ENCODE results near the gene NTPCR. TPM values are rescaled to one million over a fixed set of nuclear protein-coding genes. Genes with fewer than 3 reads are reported as not detected.
"Not testable (repeated sequence)": the region's sequence is repeated elsewhere in the genome, so short reads cannot be mapped to it uniquely, and the experiment has no call there.

NTPCR gene
- total RNA-seq: 52.2 TPM
- long read RNA-seq, full-length matches to known transcripts: 44 of 59 reads
- long read RNA-seq, partial matches to known transcripts: 1 of 59 reads
- long read RNA-seq, other reads (novel, unspliced or antisense): 14 of 59 reads

- intact Hi-C loops (cut with micrococcal nuclease): no loop called here
These were observed at the start of gene NTPCR for GRCh38 chr1:232950197-232951176. Gene NTPCR (plus strand): TSS chr1:232950611. CDS start chr1:232950711, 100 bp downstream.

GRCh38 chr1:232900818-232901217, 49.6 kb upstream of the NTPCR start:
- intact Hi-C loops (cut with micrococcal nuclease): no loop called here
- DNase-seq (peak; percentile 32), ATAC-seq (peak; percentile 41)

More at GRCh38 chr1:232950197-232951176, at the start of gene NTPCR:
- peak; percentile 98 for ATAC-seq
- peak; percentile 97 for DNase-seq

- DNase-seq (no peak), ATAC-seq (no peak)
- intact Hi-C loops (cut with micrococcal nuclease): no loop called here
These were observed 49.2 kb upstream of the NTPCR start for GRCh38 chr1:232901255-232901654.

GRCh38 chr1:232902774-232903350, 47.5 kb upstream of the NTPCR start:
- ATAC-seq (no peak), DNase-seq (no peak)
- intact Hi-C loops (cut with micrococcal nuclease): no loop called here

DNA sequence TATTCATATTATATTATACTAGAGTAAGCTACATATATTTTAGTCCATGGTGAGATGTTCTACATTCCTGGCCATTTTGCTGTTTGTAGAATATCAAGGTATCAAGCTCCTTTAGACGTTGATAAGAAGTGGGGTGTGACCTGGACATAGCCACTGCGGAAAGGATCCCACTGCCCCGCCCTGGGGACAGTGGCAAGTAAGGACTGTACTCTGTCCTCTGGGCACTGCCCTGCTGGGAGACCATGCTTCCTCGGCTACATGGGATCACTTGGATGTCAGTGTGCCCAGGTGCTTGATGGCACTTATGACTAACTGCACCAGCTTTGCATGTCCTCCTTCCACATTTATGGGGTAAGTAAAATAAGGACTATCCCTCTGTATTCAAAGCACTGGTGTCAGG, 46.3 kb upstream of the NTPCR start:
- DNase-seq (no peak), ATAC-seq (no peak)
- intact Hi-C loops (cut with micrococcal nuclease): no loop called here

- ATAC-seq (no peak), DNase-seq (no peak)
- intact Hi-C loops (cut with micrococcal nuclease): no loop called here
These were observed 45.8 kb upstream of the NTPCR start for GRCh38 chr1:232904566-232904965.

GRCh38 chr1:232905331-232906034, 44.9 kb upstream of the NTPCR start:
- DNase-seq: no peak
- intact Hi-C loops (cut with micrococcal nuclease): no loop called here
- no peak for ATAC-seq

DNA sequence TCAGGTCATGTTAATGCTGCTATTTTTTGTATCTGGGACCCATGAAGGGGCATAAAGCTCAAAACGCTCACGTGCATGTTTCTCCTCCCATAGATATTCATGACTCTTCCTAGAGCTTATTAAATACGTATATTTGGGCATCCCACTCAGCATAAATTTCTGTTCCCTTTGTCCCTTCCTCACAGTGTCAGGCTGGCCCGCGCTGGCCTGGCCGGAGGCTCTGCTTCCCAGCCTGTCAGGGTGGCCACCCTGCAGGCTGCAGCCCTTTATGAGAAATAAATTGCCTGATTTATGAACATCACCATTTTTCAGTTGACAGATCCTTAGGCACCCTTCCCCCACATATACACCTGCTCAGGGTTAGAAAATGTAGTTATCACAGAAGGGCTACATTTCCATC, 44.0 kb upstream of the NTPCR start:
- no peak for ATAC-seq
- intact Hi-C loops (cut with micrococcal nuclease): no loop called here
- DNase-seq: no peak

- intact Hi-C loops (cut with micrococcal nuclease): no loop called here
- no peak for ATAC-seq
- DNase-seq: no peak
These were observed 41.6 kb upstream of the NTPCR start for GRCh38 chr1:232908831-232909230.

- ATAC-seq (no peak), DNase-seq (no peak)
- intact Hi-C loops (cut with micrococcal nuclease): no loop called here
These were observed 40.7 kb upstream of the NTPCR start for GRCh38 chr1:232909752-232910151.

- ATAC-seq (no peak), DNase-seq (no peak)
- intact Hi-C loops (cut with micrococcal nuclease): no loop called here
These were observed 39.3 kb upstream of the NTPCR start for GRCh38 chr1:232911027-232911599.

DNA sequence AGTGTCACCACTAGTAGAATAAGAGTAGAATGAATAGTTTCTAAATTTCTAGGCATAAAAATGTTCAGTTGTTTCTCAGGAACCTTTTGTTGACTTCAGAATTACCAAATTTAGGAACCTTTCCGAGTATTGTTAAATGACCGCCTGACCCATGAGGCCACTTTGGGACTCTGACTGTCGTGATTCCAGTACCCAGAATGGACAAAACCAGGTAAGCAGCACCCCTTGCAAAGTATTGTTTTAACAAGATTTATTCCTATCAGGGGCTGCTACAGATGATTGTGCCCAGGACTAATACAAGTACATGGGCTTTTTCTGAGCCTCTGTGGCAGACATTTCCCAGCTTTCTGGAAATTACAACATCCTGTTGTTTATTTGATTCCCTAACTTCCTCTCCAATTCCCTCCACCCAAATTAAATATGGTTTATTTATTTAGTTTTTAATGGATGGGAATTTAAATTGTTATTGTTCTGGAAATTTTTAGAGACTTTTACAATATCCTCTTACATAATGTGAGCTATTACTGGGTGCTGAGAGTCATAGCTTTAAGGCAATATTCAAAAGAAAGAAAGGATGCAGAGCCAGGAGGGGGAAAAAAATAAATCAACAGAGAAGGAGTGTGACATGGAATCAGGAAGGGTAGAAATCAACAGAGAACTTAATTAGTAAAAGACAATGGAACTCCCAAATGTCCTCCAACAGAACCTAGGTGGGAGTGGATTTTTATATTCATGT, 37.4 kb upstream of the NTPCR start:
- peak; percentile 11 for ATAC-seq
- intact Hi-C loops (cut with micrococcal nuclease): no loop called here
- DNase-seq: no peak

DNA sequence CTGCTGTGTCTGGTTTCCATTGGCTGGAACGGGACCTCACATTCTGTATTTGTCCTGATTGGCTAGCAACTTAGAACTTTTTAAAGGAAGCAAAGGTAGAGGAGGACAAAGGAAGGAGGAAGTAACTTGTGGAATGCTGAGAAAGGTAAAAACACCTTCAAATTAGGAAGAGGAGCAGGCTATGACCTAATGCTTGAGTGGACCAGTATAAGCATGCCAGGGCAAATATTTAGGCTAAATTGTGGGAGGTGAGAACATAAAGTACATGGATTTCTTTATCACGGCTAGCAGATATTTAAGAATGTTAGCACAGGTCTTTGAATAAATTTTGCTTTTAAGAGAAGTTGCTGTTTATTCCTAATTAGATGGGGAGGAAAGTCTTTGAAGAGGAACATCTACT, 36.1 kb upstream of the NTPCR start:
- DNase-seq; ATAC-seq; intact Hi-C loops (cut with micrococcal nuclease): not testable (repeated sequence)

DNA sequence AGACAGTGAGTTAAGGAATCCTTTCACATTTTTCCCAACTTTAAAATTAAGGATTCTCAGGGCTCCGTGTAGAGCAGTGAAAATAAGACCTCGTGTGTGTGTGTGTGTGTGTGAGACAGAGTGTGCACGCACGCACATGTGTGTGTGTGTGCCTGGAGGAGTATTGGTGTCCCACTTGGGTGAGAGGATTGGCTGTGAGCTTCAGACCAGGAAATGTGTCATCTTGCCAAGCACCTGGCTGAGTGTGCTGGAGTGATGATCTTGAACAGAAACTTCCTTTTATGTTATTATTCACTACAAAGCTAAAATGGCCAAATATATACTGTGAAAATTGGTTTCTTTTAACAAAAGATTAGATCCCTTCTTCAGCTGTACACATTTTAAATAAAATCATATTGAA, 35.2 kb upstream of the NTPCR start:
- ATAC-seq (no peak), DNase-seq (no peak)
- intact Hi-C loops (cut with micrococcal nuclease): no loop called here

DNA sequence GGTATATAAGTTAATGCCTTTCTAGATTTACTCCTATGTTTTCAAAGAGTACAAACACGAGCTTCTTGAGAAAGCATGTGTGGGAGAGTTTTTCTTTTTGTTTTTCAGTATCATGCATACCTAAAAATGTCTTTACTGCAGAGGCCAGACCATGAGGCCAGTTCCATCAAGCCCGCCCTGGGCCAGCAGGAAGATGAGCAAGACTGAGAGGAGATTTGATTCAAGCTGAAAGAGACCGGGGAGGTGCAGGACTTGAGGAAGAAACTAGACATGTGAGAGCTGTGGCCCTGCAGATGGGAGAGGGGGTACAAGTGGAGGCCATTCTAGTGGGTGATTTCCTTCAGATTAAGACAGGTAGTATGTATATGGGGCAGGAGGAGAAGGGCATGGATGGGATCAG, 33.4 kb upstream of the NTPCR start:
- no peak for ATAC-seq
- DNase-seq: no peak
- intact Hi-C loops (cut with micrococcal nuclease): no loop called here

DNA sequence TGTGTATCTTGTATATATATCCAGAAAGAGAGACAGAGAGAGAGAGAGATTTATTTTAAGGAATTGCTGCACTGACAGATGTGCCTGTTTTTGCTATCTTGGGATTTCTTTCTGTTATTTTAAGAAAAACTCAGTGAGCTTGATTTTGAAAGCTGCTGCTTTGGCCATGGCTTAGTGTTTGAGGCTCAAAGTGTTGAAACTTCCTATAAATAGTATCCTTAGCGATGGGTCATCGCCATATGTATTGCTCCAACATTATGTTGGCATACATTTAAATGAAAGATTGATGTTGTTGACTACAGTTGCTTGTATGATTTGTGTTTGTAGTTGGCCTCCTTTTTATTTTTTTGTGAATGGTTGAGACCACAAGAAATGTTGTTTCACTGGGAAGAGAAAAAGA, 29.0 kb upstream of the NTPCR start:
- DNase-seq (no peak), ATAC-seq (no peak)
- intact Hi-C loops (cut with micrococcal nuclease): no loop called here

GRCh38 chr1:232922485-232922884, 27.9 kb upstream of the NTPCR start:
- intact Hi-C loops (cut with micrococcal nuclease): no loop called here
- ATAC-seq (no peak), DNase-seq (no peak)

GRCh38 chr1:232923739-232924386, 26.5 kb upstream of the NTPCR start:
- no peak for DNase-seq
- intact Hi-C loops (cut with micrococcal nuclease): no loop called here
- ATAC-seq: no peak

All from left ventricle myocardium superior (tissue), 1 donor.